Erythroblast (primary cell): ENCODE data around the gene RAB30.

Source experiments
- GATA1 ChIP-seq: IDR thresholded peaks from 2 replicates; pipeline ENCODE4 v1.6.1; 2011; ENCODE audit warnings: low read depth, mild to moderate bottlenecking, control low read depth, low read length, moderate library complexity
- POLR2A ChIP-seq: IDR thresholded peaks from 2 replicates; pipeline ENCODE4 v1.6.1; 2011; ENCODE audit warnings: mild to moderate bottlenecking, low read length

DNA sequence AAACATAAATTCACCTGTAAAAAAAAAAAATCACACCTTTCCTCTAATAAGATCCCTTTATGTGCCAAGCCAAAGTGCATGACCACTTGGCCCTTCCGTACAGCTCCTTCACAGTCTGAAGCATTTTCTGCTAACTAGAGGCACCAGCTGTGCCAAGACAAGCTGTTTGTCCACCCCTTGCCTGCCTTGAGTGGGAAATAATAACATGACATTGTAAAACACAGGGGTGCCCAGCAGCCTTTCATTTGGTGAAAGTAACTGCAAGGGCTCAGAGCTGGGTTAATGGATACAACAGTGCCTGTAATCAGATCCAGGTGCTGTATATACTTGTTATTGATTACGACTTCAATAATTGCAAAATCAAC is 110.9 kb downstream of the RAB30 start:
- TF ChIP-seq POLR2A (no peak), GATA1 (no peak)
